Testis (tissue), 2 donors: ENCODE results near the gene GATAD2B.

Experiments used
- CTCF ChIP-seq, 3 experiments: fragments of 450-650 bp in 2 of 3; fragments of 200-600 bp in 1 of 3; sonication (generic) in 1 of 3; IDR thresholded peaks; one replicate each; pipeline ENCODE4 v1.5.1; 2016 to 2019; ENCODE audit warnings: antibody characterized with exemption in 3 of 3, mild to moderate bottlenecking in 2 of 3, moderate library complexity in 1 of 3
- POLR2A ChIP-seq: fragments of 450-650 bp; IDR thresholded peaks from one replicate; pipeline ENCODE4 v1.6.1; 2017; ENCODE audit warnings: antibody characterized with exemption, mild to moderate bottlenecking, moderate library complexity

DNA sequence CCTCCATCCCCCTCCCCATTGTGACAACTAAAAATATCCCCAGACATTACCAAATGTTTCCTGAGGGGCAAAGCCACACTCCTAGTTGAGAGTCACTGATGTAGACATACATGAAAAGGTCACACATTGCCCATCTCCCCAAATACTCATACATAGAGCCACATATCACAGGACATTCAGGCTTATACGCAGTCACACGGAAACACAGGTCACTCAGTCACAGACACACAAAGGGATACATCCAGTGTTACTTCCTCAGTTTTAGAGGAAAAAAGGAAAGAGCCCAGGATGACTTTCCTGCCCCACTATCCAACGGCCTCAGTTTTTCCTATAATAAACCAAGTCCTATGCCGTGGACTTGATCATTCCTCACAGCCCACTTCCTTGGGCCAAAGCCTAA, 38.6 kb upstream of the GATAD2B start:
- TF ChIP-seq CTCF (IDR thresholded peaks at IDR 0.05) (no peak), POLR2A (no peak)
